Esophagus (tissue), 2 donors: ENCODE results near the gene ADAMTS2. TPM values are rescaled to one million over a fixed set of nuclear protein-coding genes. Genes with fewer than 3 reads are reported as not detected.

Experiments used
- H3K27ac ChIP-seq, 2 donors: one replicate each; pipeline ENCODE4 v1.5.1; 2013; ENCODE audit warnings: low read depth in 2 of 2, mild to moderate bottlenecking in 2 of 2, inconsistent platforms in 1 of 2, low read length in 1 of 2, moderate library complexity in 1 of 2
- H3K27me3 ChIP-seq, 2 donors: one replicate each; pipeline ENCODE4 v1.6.1; 2013; ENCODE audit warnings: low read length in 2 of 2, control low read depth in 1 of 2, mild to moderate bottlenecking in 1 of 2; ENCODE audit not compliant: insufficient read depth in 2 of 2, control insufficient read depth in 1 of 2
- H3K36me3 ChIP-seq, 2 donors: one replicate each; pipeline ENCODE4 v1.6.1; 2013; ENCODE audit warnings: low read length in 1 of 2; ENCODE audit not compliant: control insufficient read depth in 2 of 2, insufficient read depth in 2 of 2
- H3K4me1 ChIP-seq, 2 donors: one replicate each; pipeline ENCODE4 v1.6.1; 2013; ENCODE audit warnings: low read length in 1 of 2; ENCODE audit not compliant: control insufficient read depth in 2 of 2, insufficient read depth in 2 of 2
- H3K4me3 ChIP-seq, 2 donors: one replicate each; pipeline ENCODE4 v1.5.1; 2013; ENCODE audit warnings: low read length in 2 of 2, mild to moderate bottlenecking in 2 of 2, low read depth in 1 of 2, moderate library complexity in 1 of 2
- H3K9me3 ChIP-seq, 2 donors: one replicate each; pipeline ENCODE4 v1.6.1; 2013; ENCODE audit warnings: mild to moderate bottlenecking in 2 of 2, low read depth in 1 of 2, low read length in 1 of 2, moderate library complexity in 1 of 2; ENCODE audit not compliant: control insufficient read depth in 2 of 2, insufficient read depth in 1 of 2
- WGBS, 2 donors: extraction: QIAGEN DNeasy Blood & Tissue Kit; methylation state at CpG; one replicate each; pipeline ENCODE4 v1.1.7; 2013; 5-methylcytosine and 5-hydroxymethylcytosine counted together
- polyA plus RNA-seq, 2 donors: library from polyadenylated mRNA; stranded (reverse); fragments of 200-250 nt; gene quantifications; one replicate each; pipeline ENCODE4 v1.2.3, GENCODE V29; 2013
- donor health status: healthy with polysubstance abuse.
- donor health status: Bipolar disorder and iron deficiency.

Gene ADAMTS2
- polyA plus RNA-seq, 2 donors, result 1.4 to 1.5 TPM

DNA sequence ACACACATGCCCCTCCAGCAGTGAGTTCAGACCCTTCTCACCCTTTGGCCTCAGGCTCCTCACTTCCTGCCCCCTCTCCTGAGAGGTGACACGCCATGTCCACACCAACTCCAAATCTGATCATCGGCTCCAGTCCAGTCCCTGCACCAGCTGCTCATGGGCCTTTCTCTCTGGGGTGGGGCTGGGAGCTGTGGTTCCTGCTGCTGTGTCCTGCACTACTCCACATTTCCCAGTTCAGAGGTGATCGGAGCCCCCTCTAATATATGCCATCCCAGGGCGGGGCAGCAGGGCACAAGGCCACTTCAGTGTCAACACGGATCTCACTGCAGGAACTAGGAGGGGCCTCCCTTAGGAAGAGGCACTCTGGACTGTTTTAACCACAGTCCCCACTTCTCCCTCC is 91.5 kb downstream of the ADAMTS2 start:
- H3K4me3 ChIP-seq, result no peak overlapping the region
- H3K27me3 ChIP-seq, result no peaks in the 10 kb centered on the region
- no peaks in the 10 kb centered on the region for H3K4me1 ChIP-seq
- WGBS, 2 donors, result 80 to 83% methylated on average over 5 of the region's 5 CpGs
- no peak overlapping the region for H3K27ac ChIP-seq
- no peaks in the 10 kb centered on the region for H3K9me3 ChIP-seq
- H3K36me3 ChIP-seq, result no peaks in the 10 kb centered on the region

DNA sequence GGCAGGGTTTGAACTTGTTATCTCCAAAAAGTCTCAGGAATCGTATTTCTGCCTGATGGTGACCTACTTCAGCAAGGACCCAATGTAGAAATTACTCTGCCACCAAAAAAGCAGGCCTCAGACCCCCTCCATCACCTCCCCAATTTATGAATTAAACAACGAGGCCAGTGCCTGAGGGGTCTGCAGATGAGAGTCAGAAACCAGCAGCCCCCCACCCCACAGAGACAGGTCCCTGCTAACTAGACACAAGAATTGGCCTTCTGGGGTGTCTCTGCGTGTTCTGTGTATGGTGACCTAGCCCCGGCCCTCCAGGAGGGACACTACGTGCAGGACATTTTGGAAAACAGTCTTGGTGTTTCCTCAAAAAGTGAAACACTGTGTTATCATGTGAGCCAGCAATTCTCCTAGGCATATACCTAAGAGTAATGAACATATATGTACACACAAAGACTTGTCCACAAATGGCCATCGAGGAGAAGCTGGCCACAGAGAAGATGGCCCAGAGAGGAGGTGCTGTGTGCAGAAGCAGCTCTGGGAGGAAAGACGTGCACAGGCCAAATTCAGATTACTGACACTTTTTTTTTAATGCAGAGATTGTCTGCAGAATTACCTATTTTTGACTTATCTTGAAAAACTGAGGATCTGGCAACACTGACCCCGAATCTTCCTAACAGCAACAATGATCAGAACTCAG is 93.8 kb downstream of the ADAMTS2 start:
- no peaks in the 10 kb centered on the region for H3K9me3 ChIP-seq
- H3K4me1 ChIP-seq, result no peaks in the 10 kb centered on the region
- 84 to 85% methylated on average over 8 of the region's 8 CpGs for WGBS, 2 donors
- no peaks in the 10 kb centered on the region for H3K36me3 ChIP-seq
- no peaks in the 10 kb centered on the region for H3K27me3 ChIP-seq
- no peak overlapping the region for H3K27ac ChIP-seq
- H3K4me3 ChIP-seq, result no peak overlapping the region

GRCh38 chr5:179250561-179251225 is 94.6 kb downstream of the ADAMTS2 start:
- Histone ChIP-seq H3K4me1 (no peaks in the 10 kb centered on the region), H3K27ac (no peak overlapping the region), H3K36me3 (no peaks in the 10 kb centered on the region), H3K27me3 (no peaks in the 10 kb centered on the region), H3K9me3 (no peaks in the 10 kb centered on the region), H3K4me3 (no peak overlapping the region)
- 92 to 94% methylated on average over 13 of the region's 13 CpGs for WGBS, 2 donors

DNA sequence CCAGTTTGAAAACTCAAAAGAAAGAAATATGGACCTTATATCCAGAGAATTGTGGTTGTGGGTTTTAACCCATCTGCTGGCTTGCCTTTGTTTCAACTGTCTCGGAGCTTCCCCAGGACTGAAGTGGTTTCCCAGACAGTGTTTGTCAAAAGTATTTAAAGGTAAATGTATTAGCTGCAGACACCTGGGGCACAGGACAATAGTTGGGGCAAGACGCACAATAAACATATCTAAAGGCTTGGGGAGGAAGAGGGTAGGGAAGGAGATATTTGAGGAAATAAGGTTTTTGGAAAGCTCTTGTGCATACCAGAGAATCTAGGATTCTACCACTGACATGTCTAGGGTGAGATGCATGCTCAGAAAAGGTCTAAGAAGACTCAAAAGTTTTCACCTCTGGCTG is 99.0 kb downstream of the ADAMTS2 start:
- no peak overlapping the region for H3K4me3 ChIP-seq
- no peaks in the 10 kb centered on the region for H3K4me1 ChIP-seq
- H3K27ac ChIP-seq, result no peak overlapping the region
- H3K36me3 ChIP-seq, result no peaks in the 10 kb centered on the region
- no peaks in the 10 kb centered on the region for H3K27me3 ChIP-seq
- 88 to 95% methylated on average over 2 of the region's 2 CpGs for WGBS, 2 donors
- no peaks in the 10 kb centered on the region for H3K9me3 ChIP-seq

DNA sequence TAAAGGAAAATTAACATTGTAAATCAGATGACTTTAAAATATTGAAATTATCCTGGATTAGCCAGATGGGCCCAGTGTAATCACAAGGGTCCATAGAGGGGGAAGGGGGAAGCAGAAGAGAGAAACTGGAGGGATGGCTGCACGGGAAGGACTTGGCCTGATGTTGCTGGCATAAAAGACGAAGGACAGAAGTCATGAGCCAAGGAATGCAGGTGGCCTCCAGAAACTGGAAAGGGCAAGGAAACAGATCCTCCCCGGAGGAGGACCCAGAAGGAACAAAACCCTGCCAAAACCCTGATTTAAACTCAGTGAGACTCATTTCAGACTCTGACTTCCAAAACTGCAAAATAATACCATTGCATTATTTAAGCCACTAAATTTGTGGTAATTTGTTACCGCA is 100.2 kb downstream of the ADAMTS2 start:
- 88 to 91% methylated on average over 4 of the region's 4 CpGs for WGBS, 2 donors
- Histone ChIP-seq H3K27ac (no peak overlapping the region), H3K4me1 (no peaks in the 10 kb centered on the region), H3K4me3 (no peak overlapping the region), H3K36me3 (no peaks in the 10 kb centered on the region), H3K9me3 (peaks cover 0 to 5% of the 10 kb centered on the region in 2 donors), H3K27me3 (no peaks in the 10 kb centered on the region)

DNA sequence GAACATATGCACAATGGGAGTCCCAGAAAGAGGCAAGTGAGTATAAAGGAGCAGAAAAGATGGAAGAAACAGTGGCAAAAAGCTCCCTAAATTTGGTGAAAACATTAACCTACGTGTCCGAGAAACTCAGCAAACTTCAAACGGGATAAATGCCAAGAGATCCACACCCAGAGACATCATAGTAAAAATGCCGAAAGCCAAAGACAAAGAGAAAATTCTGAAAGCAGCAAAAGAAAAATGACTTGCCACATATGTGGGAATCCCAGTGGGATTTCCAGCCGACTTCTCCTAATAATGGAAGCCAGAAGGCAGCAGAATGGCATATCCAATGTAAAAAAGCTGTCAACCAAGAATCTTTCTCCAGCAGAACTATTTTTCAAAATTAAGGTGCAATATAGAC is 101.2 kb downstream of the ADAMTS2 start:
- no peaks in the 10 kb centered on the region for H3K4me1 ChIP-seq
- 53 to 54% methylated on average over 5 of the region's 5 CpGs for WGBS, 2 donors
- H3K4me3 ChIP-seq, result no peak overlapping the region

DNA sequence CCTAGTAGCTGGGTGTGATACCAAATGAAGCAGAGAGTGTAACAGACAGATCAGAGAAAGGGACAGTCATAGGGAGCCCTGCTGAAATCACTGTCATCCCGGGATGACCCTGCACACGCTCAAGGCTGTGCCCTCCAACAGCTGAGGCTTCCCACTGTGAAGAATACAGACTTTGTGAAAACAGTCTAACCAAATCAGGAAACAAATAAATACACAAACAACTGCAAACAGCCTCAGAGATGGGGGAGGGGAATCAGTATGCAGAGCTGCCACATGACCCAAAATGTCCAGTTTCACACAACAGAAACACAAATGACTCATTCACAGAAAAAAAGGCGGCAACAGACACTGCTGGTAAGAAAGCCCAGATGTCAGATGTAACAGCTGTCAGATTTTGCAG is 101.9 kb downstream of the ADAMTS2 start:
- Histone ChIP-seq H3K27me3 (no peaks in the 10 kb centered on the region), H3K9me3 (peaks cover 0 to 5% of the 10 kb centered on the region in 2 donors), H3K27ac (no peak overlapping the region), H3K4me1 (no peaks in the 10 kb centered on the region), H3K36me3 (no peaks in the 10 kb centered on the region), H3K4me3 (no peak overlapping the region)
- WGBS, 2 donors, result 43 to 48% methylated on average over 3 of the region's 3 CpGs

More for the DNA sequence above, 101.2 kb downstream of the ADAMTS2 start:
- no peaks in the 10 kb centered on the region for H3K36me3 ChIP-seq
- peaks cover 0 to 5% of the 10 kb centered on the region in 2 donors for H3K9me3 ChIP-seq
- no peak overlapping the region for H3K27ac ChIP-seq
- no peaks in the 10 kb centered on the region for H3K27me3 ChIP-seq

- Histone ChIP-seq H3K36me3 (no peaks in the 10 kb centered on the region), H3K27me3 (no peaks in the 10 kb centered on the region), H3K9me3 (peaks cover 0 to 5% of the 10 kb centered on the region in 2 donors), H3K27ac (no peak overlapping the region), H3K4me1 (no peaks in the 10 kb centered on the region), H3K4me3 (no peak overlapping the region)
- WGBS, 2 donors, result 81 to 88% methylated on average over 6 of the region's 6 CpGs
Measured at GRCh38 chr5:179242676-179243075, 102.6 kb downstream of the ADAMTS2 start.

DNA sequence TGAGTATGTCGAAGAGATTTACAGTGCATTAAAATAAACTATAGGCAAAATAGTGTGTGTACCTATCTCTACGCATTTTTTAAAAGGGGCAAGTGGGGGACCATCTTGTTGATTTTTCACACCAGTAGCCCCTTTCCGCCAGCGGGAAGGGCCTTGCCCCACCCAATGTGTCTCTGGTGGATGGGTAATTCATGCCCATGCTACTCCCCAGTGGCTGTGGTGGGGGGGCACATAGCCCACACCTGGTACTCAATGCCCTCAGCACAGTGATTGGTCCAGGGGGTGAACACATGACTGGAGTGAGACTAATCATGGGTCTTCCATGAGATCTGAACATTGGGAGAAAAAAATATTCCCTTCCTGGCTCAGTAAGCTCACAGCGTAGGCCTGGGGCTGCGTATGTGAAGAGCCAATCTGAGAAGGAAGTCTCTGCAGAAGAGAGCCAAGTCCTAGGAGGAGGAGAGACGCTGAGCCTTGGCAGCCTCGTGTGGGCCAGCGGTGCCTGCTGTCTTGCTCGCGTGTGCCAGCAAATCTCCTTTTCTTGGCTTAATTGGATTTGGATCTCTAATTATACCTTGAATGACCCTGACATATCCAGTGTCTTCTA is 103.4 kb downstream of the ADAMTS2 start:
- WGBS, 2 donors, result 77 to 80% methylated on average over 11 of the region's 11 CpGs
- H3K4me3 ChIP-seq, result no peak overlapping the region
- peaks cover 3 to 5% of the 10 kb centered on the region in 2 donors for H3K9me3 ChIP-seq
- no peaks in the 10 kb centered on the region for H3K36me3 ChIP-seq
- no peaks in the 10 kb centered on the region for H3K4me1 ChIP-seq
- no peak overlapping the region for H3K27ac ChIP-seq
- H3K27me3 ChIP-seq, result no peaks in the 10 kb centered on the region
